Measurements from ENCODE around the gene ZBTB46. TPM values are rescaled to one million over a fixed set of nuclear protein-coding genes. Genes with fewer than 3 reads are reported as not detected.

Gene ZBTB46
- total and polyA plus RNA-seq, 9 donors = 14.2 to 20.9 (median 18.9) TPM

DNA sequence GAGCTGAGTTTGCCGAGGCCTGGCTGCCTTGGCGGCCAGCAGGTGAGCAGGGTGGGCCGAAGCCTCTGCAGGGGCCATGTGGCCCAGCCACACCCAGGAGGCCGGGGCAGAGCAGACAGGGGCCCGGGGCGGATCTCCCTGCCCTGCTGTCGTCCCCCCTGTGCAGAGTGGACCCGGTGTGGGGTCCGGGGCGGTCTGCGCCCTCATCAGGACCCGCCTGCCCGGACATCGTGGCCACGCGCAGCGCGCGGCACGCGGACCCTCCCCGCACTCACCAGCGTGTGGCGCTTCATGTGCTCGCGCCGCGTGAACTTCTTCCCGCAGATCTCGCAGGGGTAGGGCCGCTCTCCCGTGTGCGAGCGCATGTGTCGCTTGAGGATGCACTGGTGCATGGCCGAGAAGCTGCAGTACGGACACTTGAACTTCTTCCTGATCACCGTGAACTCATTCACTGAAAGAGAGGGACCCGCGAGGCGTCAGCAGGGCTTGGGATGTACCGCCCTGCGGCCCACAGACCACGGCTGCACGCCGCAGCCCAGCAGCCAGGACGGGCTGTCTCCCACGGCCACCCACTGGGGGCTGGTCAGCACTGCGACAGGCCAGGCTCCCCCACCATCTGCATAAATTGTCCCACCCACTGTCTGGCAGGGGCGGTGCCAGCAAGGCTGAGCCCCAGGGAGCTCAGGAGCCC lies 78.5 kb downstream of the ZBTB46 start:
- H3K9me3 ChIP-seq (replicated peaks; ENCODE audit: control insufficient read depth, low read depth, low read length) = no peaks in the 10 kb centered on the region
- peaks cover 39% of the 10 kb centered on the region for H3K36me3 ChIP-seq (ENCODE audit: control insufficient read depth, insufficient read depth, low read length)
- peaks cover 6% of the 10 kb centered on the region for H3K4me1 ChIP-seq (ENCODE audit: control insufficient read depth, insufficient read depth, low read length)
- no peak overlapping the region for H3K27ac ChIP-seq (ENCODE audit: low read length)
- whole genome bisulfite sequencing (ENCODE audit: insufficient coverage) = 93% methylated on average over 46 of the region's 50 CpGs
- H3K27me3 ChIP-seq (ENCODE audit: control insufficient read depth, insufficient read depth, low read length) = no peaks in the 10 kb centered on the region
- no peak overlapping the region for H3K4me3 ChIP-seq (ENCODE audit: low read length)
- DNase-seq = no peak

- Histone ChIP-seq H3K27ac (ENCODE audit: low read length) (no peak overlapping the region), H3K9me3 (replicated peaks; ENCODE audit: control insufficient read depth, low read depth, low read length) (no peaks in the 10 kb centered on the region), H3K36me3 (ENCODE audit: control insufficient read depth, insufficient read depth, low read length) (peaks cover 39% of the 10 kb centered on the region), H3K4me3 (ENCODE audit: low read length) (no peak overlapping the region), H3K4me1 (ENCODE audit: control insufficient read depth, insufficient read depth, low read length) (peaks cover 6% of the 10 kb centered on the region), H3K27me3 (ENCODE audit: control insufficient read depth, insufficient read depth, low read length) (no peaks in the 10 kb centered on the region)
- no peak for DNase-seq
- WGBS (ENCODE audit: insufficient coverage) = 84% methylated on average over 27 of the region's 45 CpGs
Measured at GRCh38 chr20:63751471-63752271, 79.4 kb downstream of the ZBTB46 start.

- peaks cover 44% of the 10 kb centered on the region for H3K36me3 ChIP-seq (ENCODE audit: control insufficient read depth, insufficient read depth, low read length)
- no peak overlapping the region for H3K4me3 ChIP-seq (ENCODE audit: low read length)
- no peak for DNase-seq
- no peaks in the 10 kb centered on the region for H3K9me3 ChIP-seq (replicated peaks; ENCODE audit: control insufficient read depth, low read depth, low read length)
- no peaks in the 10 kb centered on the region for H3K27me3 ChIP-seq (ENCODE audit: control insufficient read depth, insufficient read depth, low read length)
- H3K27ac ChIP-seq (ENCODE audit: low read length) = no peak overlapping the region
- 71% methylated on average over 22 of the region's 26 CpGs for WGBS (ENCODE audit: insufficient coverage)
- H3K4me1 ChIP-seq (ENCODE audit: control insufficient read depth, insufficient read depth, low read length) = peaks cover 6% of the 10 kb centered on the region
Measured at GRCh38 chr20:63750807-63751470, 80.1 kb downstream of the ZBTB46 start.

- Histone ChIP-seq H3K27ac (ENCODE audit: low read length) (no peak overlapping the region), H3K36me3 (ENCODE audit: control insufficient read depth, insufficient read depth, low read length) (peaks cover 47% of the 10 kb centered on the region)
- WGBS (ENCODE audit: insufficient coverage) = 83% methylated on average over 9 of the region's 16 CpGs
Measured at GRCh38 chr20:63749597-63750508, 81.2 kb downstream of the ZBTB46 start.

DNA sequence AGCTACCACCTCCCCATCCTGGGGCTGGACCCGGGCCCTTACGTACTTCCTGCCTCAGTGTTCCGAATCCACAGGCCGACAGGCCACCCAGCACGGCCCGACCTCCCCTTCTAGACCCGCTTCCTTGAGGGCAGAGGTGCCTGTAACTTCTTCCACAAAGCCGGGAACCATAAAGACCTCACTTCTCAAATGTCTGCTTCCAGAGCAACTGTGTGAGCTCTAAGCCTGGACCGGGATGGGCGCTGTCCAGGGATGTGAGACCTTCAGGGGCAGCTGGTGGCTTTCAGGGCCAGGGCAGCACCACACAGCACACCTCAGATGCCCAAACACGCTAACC lies 82.2 kb downstream of the ZBTB46 start:
- Histone ChIP-seq H3K27ac (ENCODE audit: low read length) (no peak overlapping the region), H3K4me3 (ENCODE audit: low read length) (no peak overlapping the region), H3K9me3 (replicated peaks; ENCODE audit: control insufficient read depth, low read depth, low read length) (no peaks in the 10 kb centered on the region), H3K36me3 (ENCODE audit: control insufficient read depth, insufficient read depth, low read length) (peaks cover 52% of the 10 kb centered on the region), H3K4me1 (ENCODE audit: control insufficient read depth, insufficient read depth, low read length) (peaks cover 3% of the 10 kb centered on the region), H3K27me3 (ENCODE audit: control insufficient read depth, insufficient read depth, low read length) (no peaks in the 10 kb centered on the region)
- WGBS (ENCODE audit: insufficient coverage) = 88% methylated on average over 10 of the region's 11 CpGs
- DNase-seq = no peak

More at GRCh38 chr20:63749597-63750508, 81.2 kb downstream of the ZBTB46 start:
- no peak for DNase-seq
- H3K9me3 ChIP-seq (replicated peaks; ENCODE audit: control insufficient read depth, low read depth, low read length) = no peaks in the 10 kb centered on the region
- H3K4me3 ChIP-seq (ENCODE audit: low read length) = no peak overlapping the region
- no peaks in the 10 kb centered on the region for H3K27me3 ChIP-seq (ENCODE audit: control insufficient read depth, insufficient read depth, low read length)
- H3K4me1 ChIP-seq (ENCODE audit: control insufficient read depth, insufficient read depth, low read length) = peaks cover 6% of the 10 kb centered on the region

DNA sequence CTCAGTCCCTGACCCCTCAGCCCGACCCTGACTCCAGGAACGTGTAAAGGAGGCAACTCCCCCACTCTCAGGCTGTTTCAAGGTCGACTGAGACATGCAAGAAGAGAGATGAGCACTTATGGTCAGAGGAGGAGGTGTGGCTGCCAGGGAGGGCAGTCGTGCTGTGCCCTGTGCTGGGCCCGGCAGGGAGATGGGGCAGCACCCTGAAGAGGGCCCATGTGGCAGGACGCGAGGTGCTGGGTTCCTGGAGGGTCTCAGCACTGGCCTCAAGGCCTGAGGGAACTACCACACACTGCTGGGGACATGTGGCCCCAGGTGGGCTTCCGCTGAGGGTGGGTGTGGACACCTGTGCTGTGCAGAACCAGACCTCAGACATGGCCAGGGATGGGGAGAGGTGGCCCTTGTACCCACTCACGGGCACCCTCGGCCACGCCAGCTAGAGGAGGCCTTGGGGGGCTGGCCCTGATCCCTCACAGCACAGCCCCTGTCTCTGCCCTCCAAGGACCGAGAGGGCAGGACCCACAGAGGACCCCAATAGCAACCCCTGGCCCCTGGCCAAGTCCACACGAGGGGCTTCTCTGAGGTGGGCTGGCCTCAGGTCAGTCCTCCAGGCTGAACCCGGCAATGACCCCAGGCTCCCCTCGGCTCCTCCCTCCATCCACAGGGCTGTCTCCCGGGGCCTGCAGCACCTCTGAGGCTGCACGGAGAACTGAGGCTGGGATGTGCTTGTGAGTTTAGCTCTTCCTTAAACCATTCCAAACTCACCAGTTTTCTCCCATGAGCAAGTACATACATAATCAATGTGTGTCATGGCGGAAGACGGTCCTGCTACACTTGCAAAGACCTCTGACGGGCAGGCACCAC lies 82.8 kb downstream of the ZBTB46 start:
- DNase-seq = no peak
- no peak overlapping the region for H3K27ac ChIP-seq (ENCODE audit: low read length)
- H3K36me3 ChIP-seq (ENCODE audit: control insufficient read depth, insufficient read depth, low read length) = peaks cover 54% of the 10 kb centered on the region

GRCh38 chr20:63747622-63748069 lies 83.4 kb downstream of the ZBTB46 start:
- H3K9me3 ChIP-seq (replicated peaks; ENCODE audit: control insufficient read depth, low read depth, low read length) = no peaks in the 10 kb centered on the region
- no peaks in the 10 kb centered on the region for H3K4me1 ChIP-seq (ENCODE audit: control insufficient read depth, insufficient read depth, low read length)
- WGBS (ENCODE audit: insufficient coverage) = 70% methylated on average over 12 of the region's 13 CpGs
- H3K27ac ChIP-seq (ENCODE audit: low read length) = no peak overlapping the region
- no peak for DNase-seq
- no peak overlapping the region for H3K4me3 ChIP-seq (ENCODE audit: low read length)
- H3K27me3 ChIP-seq (ENCODE audit: control insufficient read depth, insufficient read depth, low read length) = no peaks in the 10 kb centered on the region
- H3K36me3 ChIP-seq (ENCODE audit: control insufficient read depth, insufficient read depth, low read length) = peaks cover 55% of the 10 kb centered on the region

More for the DNA sequence above, 82.8 kb downstream of the ZBTB46 start:
- Histone ChIP-seq H3K4me1 (ENCODE audit: control insufficient read depth, insufficient read depth, low read length) (no peaks in the 10 kb centered on the region), H3K27me3 (ENCODE audit: control insufficient read depth, insufficient read depth, low read length) (no peaks in the 10 kb centered on the region), H3K4me3 (ENCODE audit: low read length) (no peak overlapping the region), H3K9me3 (replicated peaks; ENCODE audit: control insufficient read depth, low read depth, low read length) (no peaks in the 10 kb centered on the region)
- 73% methylated on average over 14 of the region's 20 CpGs for WGBS (ENCODE audit: insufficient coverage)

DNA sequence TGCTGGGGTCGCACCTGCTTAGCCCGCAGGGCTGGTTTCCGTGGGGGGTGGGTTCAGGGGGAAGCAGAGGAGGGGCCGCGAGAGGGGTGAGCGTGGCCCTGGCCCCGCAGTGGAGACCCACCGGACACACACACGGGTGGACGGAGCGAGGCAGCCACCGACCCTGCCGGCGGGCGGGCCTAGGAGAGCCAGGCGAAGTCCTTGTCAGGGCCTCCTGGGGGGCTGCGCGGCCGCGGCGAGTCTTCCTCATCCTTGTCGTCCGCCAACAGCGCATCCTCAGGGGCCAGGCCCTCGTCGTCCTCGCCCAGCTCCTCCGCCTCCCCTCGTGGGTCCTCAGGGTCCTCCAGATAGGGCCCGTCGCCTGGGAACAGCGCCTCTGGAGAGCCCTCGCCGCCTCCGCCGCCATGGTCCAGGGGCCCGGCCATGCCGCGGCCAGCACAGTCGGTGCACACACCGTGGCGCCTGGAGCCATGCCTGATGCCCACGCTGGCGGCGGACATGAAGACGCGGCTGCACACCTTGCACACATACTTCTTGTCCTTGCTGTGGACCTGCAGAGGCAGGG lies 84.2 kb downstream of the ZBTB46 start:
- H3K36me3 ChIP-seq (ENCODE audit: control insufficient read depth, insufficient read depth, low read length) = peaks cover 63% of the 10 kb centered on the region
- 89% methylated on average over 36 of the region's 47 CpGs for WGBS (ENCODE audit: insufficient coverage)

More for the DNA sequence above, 84.2 kb downstream of the ZBTB46 start:
- Histone ChIP-seq H3K4me3 (ENCODE audit: low read length) (no peak overlapping the region), H3K27me3 (ENCODE audit: control insufficient read depth, insufficient read depth, low read length) (no peaks in the 10 kb centered on the region), H3K9me3 (replicated peaks; ENCODE audit: control insufficient read depth, low read depth, low read length) (no peaks in the 10 kb centered on the region), H3K27ac (ENCODE audit: low read length) (no peak overlapping the region), H3K4me1 (ENCODE audit: control insufficient read depth, insufficient read depth, low read length) (peaks cover 4% of the 10 kb centered on the region)
- DNase-seq = no peak
